CD4-positive, alpha-beta T cell treated with Interleukin-10 for 1 hour (primary cell): ENCODE data around the gene STAT3.
"Not testable (repeated sequence)": the region's sequence is repeated elsewhere in the genome, so short reads cannot be mapped to it uniquely, and the experiment has no call there.

ENCODE experiments used
- DNase-seq: peaks from one replicate; pipeline ENCODE4 v3.0.0-alpha.2; 2020

Gene STAT3

GRCh38 chr17:42408061-42408460 is 19.8 kb upstream of the STAT3 start:
- no peak for DNase-seq

GRCh38 chr17:42407289-42407836 is 19.1 kb upstream of the STAT3 start:
- DNase-seq: peak; percentile 76

GRCh38 chr17:42406615-42407288 is 18.5 kb upstream of the STAT3 start:
- DNase-seq: no peak

GRCh38 chr17:42405963-42406495 is 17.8 kb upstream of the STAT3 start:
- DNase-seq: peak; percentile 88

GRCh38 chr17:42405076-42405475 is 16.8 kb upstream of the STAT3 start:
- no peak for DNase-seq

- DNase-seq: no peak
These were observed 16.2 kb upstream of the STAT3 start for GRCh38 chr17:42404326-42405055.

GRCh38 chr17:42403150-42403549 is 14.9 kb upstream of the STAT3 start:
- peak; percentile 49 for DNase-seq

- DNase-seq: no peak
These were observed 13.9 kb upstream of the STAT3 start for GRCh38 chr17:42402117-42402516.

GRCh38 chr17:42400844-42401375 is 12.7 kb upstream of the STAT3 start:
- not testable (repeated sequence) for DNase-seq

- DNase-seq: no peak
These were observed 12.0 kb upstream of the STAT3 start for GRCh38 chr17:42399948-42400843.

- DNase-seq: no peak
These were observed 10.9 kb upstream of the STAT3 start for GRCh38 chr17:42399121-42399520.

GRCh38 chr17:42395601-42396000 is 7.4 kb upstream of the STAT3 start:
- not testable (repeated sequence) for DNase-seq

GRCh38 chr17:42394838-42395237 is 6.6 kb upstream of the STAT3 start:
- DNase-seq: no peak

- DNase-seq: no peak
These were observed 4.6 kb upstream of the STAT3 start for GRCh38 chr17:42392692-42393415.

GRCh38 chr17:42391439-42391838 is 3.2 kb upstream of the STAT3 start:
- DNase-seq: not testable (repeated sequence)

- no peak for DNase-seq
These were observed 1.7 kb upstream of the STAT3 start for GRCh38 chr17:42389899-42390298.

- DNase-seq: no peak
These were observed 834 bp upstream of the STAT3 start for GRCh38 chr17:42389135-42389417.

- DNase-seq: peak; percentile 44
These were observed 421 bp downstream of the STAT3 start for GRCh38 chr17:42387661-42388380.

- peak; percentile 52 for DNase-seq
These were observed 1.2 kb downstream of the STAT3 start for GRCh38 chr17:42386777-42387657.

GRCh38 chr17:42381898-42382297 is 6.3 kb downstream of the STAT3 start:
- no peak for DNase-seq
